ENCODE data around the gene AARS2. TPM values are rescaled to one million over a fixed set of nuclear protein-coding genes. Genes with fewer than 3 reads are reported as not detected.

AARS2 gene
- total and polyA plus RNA-seq, 10 of the 15 experiments (the other 5 are each of a cell fraction or from before 2014, with no cell fraction given) = 0.71 to 18.3 (median 12.7) TPM

DNA sequence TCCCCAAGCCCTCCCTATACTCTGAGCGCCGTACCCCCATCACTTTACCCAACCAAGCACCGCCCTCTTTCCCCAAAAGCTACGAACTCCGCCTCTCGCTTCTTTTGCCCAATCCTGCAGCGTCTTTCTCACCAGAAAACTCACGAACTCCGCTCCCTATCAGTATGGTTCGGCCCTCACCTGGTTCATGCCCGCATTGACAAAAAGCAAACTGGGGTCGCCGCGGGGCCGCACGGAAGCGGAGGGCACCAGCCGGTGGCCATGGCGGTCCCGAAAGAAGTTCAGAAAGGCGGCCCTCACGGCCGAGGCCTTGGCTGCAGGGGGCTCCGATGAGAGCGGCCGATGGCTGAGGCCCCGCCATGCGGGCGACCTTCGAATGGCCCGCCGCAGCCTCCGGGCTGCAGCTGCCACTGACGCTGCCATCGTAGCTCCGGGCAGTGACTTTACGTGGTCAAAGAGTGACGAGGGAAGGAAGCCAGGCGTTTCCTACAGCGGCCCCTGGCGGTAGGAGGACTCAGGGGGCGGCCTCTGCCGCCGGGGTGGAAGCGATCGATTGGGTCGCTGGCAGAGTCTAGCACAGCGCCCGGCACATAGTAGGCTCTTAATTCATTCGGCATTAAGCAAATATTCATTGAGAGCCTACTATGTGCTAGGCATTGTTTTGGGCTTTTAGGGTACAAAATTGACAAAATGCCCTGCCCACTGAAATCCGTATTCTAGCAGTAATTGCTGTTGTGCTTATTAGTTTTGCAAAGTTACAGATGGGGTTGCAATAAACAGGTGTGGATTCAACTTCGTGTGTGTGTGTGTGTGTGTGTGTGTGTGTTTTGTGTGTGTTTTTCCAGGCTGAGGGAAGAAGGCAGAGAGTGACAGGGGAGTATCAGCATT, at the start of gene AARS2 (continued):
- TF ChIP-seq KAT2A (conservative IDR thresholded peaks at IDR 0.05; ENCODE audit: control insufficient read depth, low read depth, low read length) (no peak), ESRRA (IDR thresholded peaks at IDR 0.05; ENCODE audit: low read length) (0 out of 2 replicates have a peak, but pooled peaks have one; percentile 15), SMC3 (IDR thresholded peaks at IDR 0.05; ENCODE audit: borderline replicate concordance, low read length) (no peak), FOS (IDR thresholded peaks at IDR 0.05; ENCODE audit: borderline replicate concordance, extremely low read depth, insufficient read length) (no peak), SUPT20H (IDR thresholded peaks at IDR 0.05; ENCODE audit: borderline replicate concordance, control insufficient read depth, low read depth, low read length) (no peak), YBX1 (IDR thresholded peaks at IDR 0.05) (no peak), BACH1 (IDR thresholded peaks at IDR 0.05; ENCODE audit: borderline replicate concordance) (peak; percentile 77), DPF2 (IDR thresholded peaks at IDR 0.05) (peak; percentile 100), EZH2 (IDR thresholded peaks at IDR 0.05; ENCODE audit: borderline replicate concordance, control insufficient read depth, low read depth, low read length) (no peak), BHLHE40 (IDR thresholded peaks at IDR 0.05; ENCODE audit: borderline replicate concordance in 1 of 2, low read depth in 2 of 2, low read length in 1 of 2) (peak; percentile 63 to 68; a peak in 2 of 4 replicates), CBX3 (IDR thresholded peaks at IDR 0.05; ENCODE audit: borderline replicate concordance, low read depth) (no peak), GABPA (IDR thresholded peaks at IDR 0.05; ENCODE audit: low read depth) (peak; percentile 54; the same call in 1 of the 2 replicates), SIN3A (IDR thresholded peaks at IDR 0.05; ENCODE audit: low read depth, low read length) (peak; percentile 97), NFYA (IDR thresholded peaks at IDR 0.05; ENCODE audit: borderline replicate concordance, low read depth, low read length) (no peak), YY1 (IDR thresholded peaks at IDR 0.05; ENCODE audit: low read depth, low read length) (peak; percentile 98), MAX (IDR thresholded peaks at IDR 0.05; ENCODE audit: low read depth, low read length) (peak; percentile 78), KLF5 (IDR thresholded peaks at IDR 0.05; ENCODE audit: partially characterized antibody) (peak; percentile 80), TARDBP (IDR thresholded peaks at IDR 0.05; ENCODE audit: borderline replicate concordance) (no peak), NR2C2 (IDR thresholded peaks at IDR 0.05; ENCODE audit: borderline replicate concordance, control insufficient read depth, insufficient read length, low read depth) (no peak), CHD1 (IDR thresholded peaks at IDR 0.05; ENCODE audit: low read depth, low read length) (no peak)
- TF ChIP-seq, protein P1, sequence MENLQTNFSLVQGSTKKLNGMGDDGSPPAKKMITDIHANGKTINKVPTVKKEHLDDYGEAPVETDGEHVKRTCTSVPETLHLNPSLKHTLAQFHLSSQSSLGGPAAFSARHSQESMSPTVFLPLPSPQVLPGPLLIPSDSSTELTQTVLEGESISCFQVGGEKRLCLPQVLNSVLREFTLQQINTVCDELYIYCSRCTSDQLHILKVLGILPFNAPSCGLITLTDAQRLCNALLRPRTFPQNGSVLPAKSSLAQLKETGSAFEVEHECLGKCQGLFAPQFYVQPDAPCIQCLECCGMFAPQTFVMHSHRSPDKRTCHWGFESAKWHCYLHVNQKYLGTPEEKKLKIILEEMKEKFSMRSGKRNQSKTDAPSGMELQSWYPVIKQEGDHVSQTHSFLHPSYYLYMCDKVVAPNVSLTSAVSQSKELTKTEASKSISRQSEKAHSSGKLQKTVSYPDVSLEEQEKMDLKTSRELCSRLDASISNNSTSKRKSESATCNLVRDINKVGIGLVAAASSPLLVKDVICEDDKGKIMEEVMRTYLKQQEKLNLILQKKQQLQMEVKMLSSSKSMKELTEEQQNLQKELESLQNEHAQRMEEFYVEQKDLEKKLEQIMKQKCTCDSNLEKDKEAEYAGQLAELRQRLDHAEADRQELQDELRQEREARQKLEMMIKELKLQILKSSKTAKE (IDR thresholded peaks at IDR 0.05; ENCODE audit: low read depth, poor library complexity, severe bottlenecking) = peak; percentile 53
- TF ChIP-seq, protein P2, sequence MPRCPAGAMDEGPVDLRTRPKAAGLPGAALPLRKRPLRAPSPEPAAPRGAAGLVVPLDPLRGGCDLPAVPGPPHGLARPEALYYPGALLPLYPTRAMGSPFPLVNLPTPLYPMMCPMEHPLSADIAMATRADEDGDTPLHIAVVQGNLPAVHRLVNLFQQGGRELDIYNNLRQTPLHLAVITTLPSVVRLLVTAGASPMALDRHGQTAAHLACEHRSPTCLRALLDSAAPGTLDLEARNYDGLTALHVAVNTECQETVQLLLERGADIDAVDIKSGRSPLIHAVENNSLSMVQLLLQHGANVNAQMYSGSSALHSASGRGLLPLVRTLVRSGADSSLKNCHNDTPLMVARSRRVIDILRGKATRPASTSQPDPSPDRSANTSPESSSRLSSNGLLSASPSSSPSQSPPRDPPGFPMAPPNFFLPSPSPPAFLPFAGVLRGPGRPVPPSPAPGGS (IDR thresholded peaks at IDR 0.05; ENCODE audit: borderline replicate concordance, insufficient read depth, low read depth, low read length, poor library complexity, severe bottlenecking) = no peak
- TF ChIP-seq, protein P3, sequence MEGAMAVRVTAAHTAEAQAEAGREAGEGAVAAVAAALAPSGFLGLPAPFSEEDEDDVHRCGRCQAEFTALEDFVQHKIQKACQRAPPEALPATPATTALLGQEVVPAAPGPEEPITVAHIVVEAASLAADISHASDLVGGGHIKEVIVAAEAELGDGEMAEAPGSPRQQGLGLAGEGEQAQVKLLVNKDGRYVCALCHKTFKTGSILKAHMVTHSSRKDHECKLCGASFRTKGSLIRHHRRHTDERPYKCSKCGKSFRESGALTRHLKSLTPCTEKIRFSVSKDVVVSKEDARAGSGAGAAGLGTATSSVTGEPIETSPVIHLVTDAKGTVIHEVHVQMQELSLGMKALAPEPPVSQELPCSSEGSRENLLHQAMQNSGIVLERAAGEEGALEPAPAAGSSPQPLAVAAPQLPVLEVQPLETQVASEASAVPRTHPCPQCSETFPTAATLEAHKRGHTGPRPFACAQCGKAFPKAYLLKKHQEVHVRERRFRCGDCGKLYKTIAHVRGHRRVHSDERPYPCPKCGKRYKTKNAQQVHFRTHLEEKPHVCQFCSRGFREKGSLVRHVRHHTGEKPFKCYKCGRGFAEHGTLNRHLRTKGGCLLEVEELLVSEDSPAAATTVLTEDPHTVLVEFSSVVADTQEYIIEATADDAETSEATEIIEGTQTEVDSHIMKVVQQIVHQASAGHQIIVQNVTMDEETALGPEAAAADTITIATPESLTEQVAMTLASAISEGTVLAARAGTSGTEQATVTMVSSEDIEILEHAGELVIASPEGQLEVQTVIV (IDR thresholded peaks at IDR 0.05; ENCODE audit: borderline replicate concordance, partially characterized antibody) = no peak
